GM23338 (cell line): ENCODE results near the gene HNRNPA2B1. TPM values are rescaled to one million over a fixed set of nuclear protein-coding genes. Genes with fewer than 3 reads are reported as not detected.

Experiments used
- ATAC-seq: fragments of 200-7000 bp; cut with Tn5 transposase; 3 replicates; pipeline ENCODE4 v1.9.1; 2020
- DNase-seq: peaks from one replicate; pipeline ENCODE4 v3.0.0-alpha.2; 2015; ENCODE audit warnings: low spot score
- H2AFZ ChIP-seq: fragments of 200-600 bp; sonication (generic); 2 replicates; pipeline ENCODE4 v1.8.0; 2016; ENCODE audit warnings: antibody characterized with exemption, mild to moderate bottlenecking, moderate library complexity
- H3F3A ChIP-seq: fragments of 200-600 bp; sonication (generic); replicated peaks from 2 replicates; pipeline ENCODE4 v1.8.0; 2017; ENCODE audit warnings: antibody characterized with exemption, mixed run types, low read depth
- H3K27ac ChIP-seq: fragments of 200-600 bp; sonication (generic); 2 replicates; pipeline ENCODE4 v1.6.1; 2016; ENCODE audit warnings: low read depth
- H3K27me3 ChIP-seq: fragments of 200-600 bp; sonication (generic); 2 replicates; pipeline ENCODE4 v1.8.0; 2016; ENCODE audit warnings: mild to moderate bottlenecking, mixed run types, moderate library complexity; ENCODE audit not compliant: insufficient read depth
- H3K36me3 ChIP-seq: fragments of 200-600 bp; sonication (generic); 2 replicates; pipeline ENCODE4 v1.8.0; 2016; ENCODE audit warnings: mild to moderate bottlenecking; ENCODE audit not compliant: insufficient read depth
- H3K4me1 ChIP-seq: fragments of 200-600 bp; sonication (generic); 2 replicates; pipeline ENCODE4 v1.8.0; 2016; ENCODE audit warnings: mild to moderate bottlenecking, moderate library complexity; ENCODE audit not compliant: insufficient read depth
- H3K4me2 ChIP-seq: fragments of 200-600 bp; sonication (generic); 2 replicates; pipeline ENCODE4 v1.7.1; 2017; ENCODE audit warnings: mixed run types
- H3K4me3 ChIP-seq: fragments of 200-600 bp; sonication (generic); 2 replicates; pipeline ENCODE4 v1.6.1; 2016; ENCODE audit warnings: mixed run types
- H3K79me2 ChIP-seq: fragments of 200-600 bp; sonication (generic); replicated peaks from 2 replicates; pipeline ENCODE4 v1.8.0; 2017; ENCODE audit warnings: mild to moderate bottlenecking; ENCODE audit not compliant: insufficient read depth
- H3K9me2 ChIP-seq: fragments of 200-600 bp; sonication (generic); 2 replicates; pipeline ENCODE4 v1.8.0; 2017; ENCODE audit not compliant: insufficient read depth
- H4K20me1 ChIP-seq: fragments of 200-600 bp; sonication (generic); replicated peaks from 2 replicates; pipeline ENCODE4 v1.8.0; 2017; ENCODE audit warnings: mild to moderate bottlenecking; ENCODE audit not compliant: insufficient read depth
- H3K27ac Mint-ChIP-seq: 2 replicates; pipeline ENCODE4 v1.8.0; 2020; ENCODE audit warnings: inconsistent platforms, mild to moderate bottlenecking, moderate library complexity, mixed read lengths
- H3K27me3 Mint-ChIP-seq: 3 replicates; pipeline ENCODE4 v1.8.0; 2022; ENCODE audit warnings: low read depth, mild to moderate bottlenecking, moderate library complexity, mixed read lengths, inconsistent platforms; ENCODE audit not compliant: insufficient read depth, poor library complexity
- H3K36me3 Mint-ChIP-seq: 3 replicates; pipeline ENCODE4 v1.8.0; 2021; ENCODE audit warnings: low read depth, mild to moderate bottlenecking, inconsistent platforms, moderate library complexity, mixed read lengths
- H3K4me1 Mint-ChIP-seq: 3 replicates; pipeline ENCODE4 v1.8.0; 2020; ENCODE audit warnings: mild to moderate bottlenecking, inconsistent platforms, mixed read lengths
- H3K4me3 Mint-ChIP-seq: 3 replicates; pipeline ENCODE4 v1.8.0; 2021; ENCODE audit warnings: moderate library complexity, mild to moderate bottlenecking, inconsistent platforms, mixed read lengths
- H3K9me3 Mint-ChIP-seq: 3 replicates; pipeline ENCODE4 v1.8.0; 2020; ENCODE audit warnings: moderate library complexity, mild to moderate bottlenecking, inconsistent platforms, mixed read lengths
- CREB1 ChIP-seq: fragments of 250-450 bp; sonication (Bioruptor Pico); IDR thresholded peaks from 2 replicates; pipeline ENCODE4 v1.5.0; 2020; ENCODE audit warnings: low read depth, mild to moderate bottlenecking, moderate library complexity
- EZH2 ChIP-seq: fragments of 200-600 bp; sonication (generic); IDR thresholded peaks from one replicate; pipeline ENCODE4 v1.8.0; 2017; ENCODE audit warnings: antibody characterized with exemption, mild to moderate bottlenecking, low read depth; ENCODE audit not compliant: unreplicated experiment
- EZH2phosphoT487 ChIP-seq: fragments of 200-600 bp; sonication (generic); IDR thresholded peaks from one replicate; pipeline ENCODE4 v1.8.1; 2018; ENCODE audit warnings: antibody characterized with exemption; ENCODE audit not compliant: unreplicated experiment
- JUNB ChIP-seq: IDR thresholded peaks from one replicate; pipeline ENCODE4 v1.6.1; 2016; ENCODE audit warnings: antibody characterized with exemption; ENCODE audit not compliant: unreplicated experiment
- NANOG ChIP-seq: IDR thresholded peaks from 2 replicates; pipeline ENCODE4 v1.6.1; 2016; ENCODE audit warnings: antibody characterized with exemption, borderline replicate concordance
- POLR2AphosphoS5 ChIP-seq: IDR thresholded peaks from 2 replicates; pipeline ENCODE4 v1.6.1; 2016; ENCODE audit warnings: antibody characterized with exemption, low read depth
- STAT1 ChIP-seq: IDR thresholded peaks from one replicate; pipeline ENCODE4 v1.6.1; 2016; ENCODE audit warnings: antibody characterized with exemption; ENCODE audit not compliant: unreplicated experiment
- ZNF114 ChIP-seq: fragments of 250-450 bp; sonication (Bioruptor Pico); IDR thresholded peaks from 2 replicates; pipeline ENCODE4 v1.5.0; 2020; ENCODE audit warnings: mild to moderate bottlenecking, moderate library complexity
- ZNF331 ChIP-seq: fragments of 250-450 bp; sonication (Bioruptor Pico); IDR thresholded peaks from 2 replicates; pipeline ENCODE4 v1.5.0; 2020; ENCODE audit warnings: low read depth, mild to moderate bottlenecking, moderate library complexity
- polyA plus RNA-seq: library from polyadenylated mRNA; unstranded; fragments of >200 nt; fragmentation: Nextera tagmentation; extraction: Ambion mirVana; gene quantifications from 2 replicates; pipeline ENCODE4 v1.2.1, GENCODE V29; 2016
- total RNA-seq: library from RNA; depleted of rRNA; stranded (reverse); fragments of >200 nt; shearing (Covaris generic); gene quantifications from 2 replicates; pipeline ENCODE4 v1.2.3, GENCODE V29; 2014
- TF ChIP-seq, protein P1 (sequence below): fragments of 250-450 bp; sonication (Bioruptor Pico); IDR thresholded peaks from 2 replicates; pipeline ENCODE4 v1.5.0; 2020; ENCODE audit warnings: mild to moderate bottlenecking, moderate library complexity
- TF ChIP-seq, protein P2 (sequence below): IDR thresholded peaks from 2 replicates; pipeline ENCODE4 v1.6.1; 2016; ENCODE audit warnings: antibody characterized with exemption
- TF ChIP-seq, protein P3 (sequence below), 2 experiments: fragments of 200-600 bp in 1 of 2; sonication (generic) in 1 of 2; conservative IDR thresholded peaks; 2 replicates each; pipeline versions ENCODE4 v1.5.1 to v1.6.1; 2016 to 2017; ENCODE audit warnings: antibody characterized with exemption in 2 of 2, low read depth in 2 of 2, mild to moderate bottlenecking in 2 of 2, moderate library complexity in 1 of 2
- TF ChIP-seq, protein P4 (sequence below): IDR thresholded peaks from one replicate; pipeline ENCODE4 v1.6.1; 2018; ENCODE audit warnings: antibody characterized with exemption; ENCODE audit not compliant: unreplicated experiment

HNRNPA2B1 gene
- total and polyA plus RNA-seq, 2 experiments from 2014 or later = 602 to 1,577 TPM

DNA sequence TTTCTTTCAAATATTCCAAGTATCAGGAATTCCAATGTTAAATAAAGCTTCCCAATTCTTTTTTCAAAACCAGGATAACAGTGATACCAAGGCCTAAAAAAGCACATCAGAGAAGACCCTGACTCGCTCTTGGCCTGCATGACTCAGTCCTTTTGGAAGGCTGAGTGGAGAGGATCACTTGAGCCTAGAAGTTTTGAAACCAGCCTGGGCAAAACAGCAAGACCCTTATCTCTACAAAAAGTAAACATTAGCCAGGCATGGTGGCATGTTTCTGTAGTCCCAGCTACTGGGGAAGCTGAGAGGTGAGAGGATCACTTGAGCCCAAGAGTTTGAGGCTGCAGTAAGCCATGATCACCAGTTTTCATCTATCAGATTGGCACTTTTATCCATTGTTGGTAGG lies 29.9 kb downstream of the HNRNPA2B1 start:
- TF ChIP-seq ZNF331 (CRISPR knock-in tag) = no peak
- TF ChIP-seq NANOG = no peak
- TF ChIP-seq POLR2AphosphoS5 = no peak
- TF ChIP-seq, protein P1, sequence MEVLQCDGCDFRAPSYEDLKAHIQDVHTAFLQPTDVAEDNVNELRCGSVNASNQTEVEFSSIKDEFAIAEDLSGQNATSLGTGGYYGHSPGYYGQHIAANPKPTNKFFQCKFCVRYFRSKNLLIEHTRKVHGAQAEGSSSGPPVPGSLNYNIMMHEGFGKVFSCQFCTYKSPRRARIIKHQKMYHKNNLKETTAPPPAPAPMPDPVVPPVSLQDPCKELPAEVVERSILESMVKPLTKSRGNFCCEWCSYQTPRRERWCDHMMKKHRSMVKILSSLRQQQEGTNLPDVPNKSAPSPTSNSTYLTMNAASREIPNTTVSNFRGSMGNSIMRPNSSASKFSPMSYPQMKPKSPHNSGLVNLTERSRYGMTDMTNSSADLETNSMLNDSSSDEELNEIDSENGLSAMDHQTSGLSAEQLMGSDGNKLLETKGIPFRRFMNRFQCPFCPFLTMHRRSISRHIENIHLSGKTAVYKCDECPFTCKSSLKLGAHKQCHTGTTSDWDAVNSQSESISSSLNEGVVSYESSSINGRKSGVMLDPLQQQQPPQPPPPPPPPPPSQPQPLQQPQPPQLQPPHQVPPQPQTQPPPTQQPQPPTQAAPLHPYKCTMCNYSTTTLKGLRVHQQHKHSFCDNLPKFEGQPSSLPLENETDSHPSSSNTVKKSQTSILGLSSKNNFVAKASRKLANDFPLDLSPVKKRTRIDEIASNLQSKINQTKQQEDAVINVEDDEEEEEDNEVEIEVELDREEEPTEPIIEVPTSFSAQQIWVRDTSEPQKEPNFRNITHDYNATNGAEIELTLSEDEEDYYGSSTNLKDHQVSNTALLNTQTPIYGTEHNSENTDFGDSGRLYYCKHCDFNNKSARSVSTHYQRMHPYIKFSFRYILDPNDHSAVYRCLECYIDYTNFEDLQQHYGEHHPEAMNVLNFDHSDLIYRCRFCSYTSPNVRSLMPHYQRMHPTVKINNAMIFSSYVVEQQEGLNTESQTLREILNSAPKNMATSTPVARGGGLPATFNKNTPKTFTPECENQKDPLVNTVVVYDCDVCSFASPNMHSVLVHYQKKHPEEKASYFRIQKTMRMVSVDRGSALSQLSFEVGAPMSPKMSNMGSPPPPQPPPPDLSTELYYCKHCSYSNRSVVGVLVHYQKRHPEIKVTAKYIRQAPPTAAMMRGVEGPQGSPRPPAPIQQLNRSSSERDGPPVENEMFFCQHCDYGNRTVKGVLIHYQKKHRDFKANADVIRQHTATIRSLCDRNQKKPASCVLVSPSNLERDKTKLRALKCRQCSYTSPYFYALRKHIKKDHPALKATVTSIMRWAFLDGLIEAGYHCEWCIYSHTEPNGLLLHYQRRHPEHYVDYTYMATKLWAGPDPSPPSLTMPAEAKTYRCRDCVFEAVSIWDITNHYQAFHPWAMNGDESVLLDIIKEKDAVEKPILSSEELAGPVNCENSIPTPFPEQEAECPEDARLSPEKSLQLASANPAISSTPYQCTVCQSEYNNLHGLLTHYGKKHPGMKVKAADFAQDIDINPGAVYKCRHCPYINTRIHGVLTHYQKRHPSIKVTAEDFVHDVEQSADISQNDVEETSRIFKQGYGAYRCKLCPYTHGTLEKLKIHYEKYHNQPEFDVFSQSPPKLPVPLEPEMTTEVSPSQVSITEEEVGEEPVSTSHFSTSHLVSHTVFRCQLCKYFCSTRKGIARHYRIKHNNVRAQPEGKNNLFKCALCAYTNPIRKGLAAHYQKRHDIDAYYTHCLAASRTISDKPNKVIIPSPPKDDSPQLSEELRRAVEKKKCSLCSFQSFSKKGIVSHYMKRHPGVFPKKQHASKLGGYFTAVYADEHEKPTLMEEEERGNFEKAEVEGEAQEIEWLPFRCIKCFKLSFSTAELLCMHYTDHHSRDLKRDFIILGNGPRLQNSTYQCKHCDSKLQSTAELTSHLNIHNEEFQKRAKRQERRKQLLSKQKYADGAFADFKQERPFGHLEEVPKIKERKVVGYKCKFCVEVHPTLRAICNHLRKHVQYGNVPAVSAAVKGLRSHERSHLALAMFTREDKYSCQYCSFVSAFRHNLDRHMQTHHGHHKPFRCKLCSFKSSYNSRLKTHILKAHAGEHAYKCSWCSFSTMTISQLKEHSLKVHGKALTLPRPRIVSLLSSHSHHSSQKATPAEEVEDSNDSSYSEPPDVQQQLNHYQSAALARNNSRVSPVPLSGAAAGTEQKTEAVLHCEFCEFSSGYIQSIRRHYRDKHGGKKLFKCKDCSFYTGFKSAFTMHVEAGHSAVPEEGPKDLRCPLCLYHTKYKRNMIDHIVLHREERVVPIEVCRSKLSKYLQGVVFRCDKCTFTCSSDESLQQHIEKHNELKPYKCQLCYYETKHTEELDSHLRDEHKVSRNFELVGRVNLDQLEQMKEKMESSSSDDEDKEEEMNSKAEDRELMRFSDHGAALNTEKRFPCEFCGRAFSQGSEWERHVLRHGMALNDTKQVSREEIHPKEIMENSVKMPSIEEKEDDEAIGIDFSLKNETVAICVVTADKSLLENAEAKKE = no peak
- no peak for TF ChIP-seq JUNB
- TF ChIP-seq, protein P2, sequence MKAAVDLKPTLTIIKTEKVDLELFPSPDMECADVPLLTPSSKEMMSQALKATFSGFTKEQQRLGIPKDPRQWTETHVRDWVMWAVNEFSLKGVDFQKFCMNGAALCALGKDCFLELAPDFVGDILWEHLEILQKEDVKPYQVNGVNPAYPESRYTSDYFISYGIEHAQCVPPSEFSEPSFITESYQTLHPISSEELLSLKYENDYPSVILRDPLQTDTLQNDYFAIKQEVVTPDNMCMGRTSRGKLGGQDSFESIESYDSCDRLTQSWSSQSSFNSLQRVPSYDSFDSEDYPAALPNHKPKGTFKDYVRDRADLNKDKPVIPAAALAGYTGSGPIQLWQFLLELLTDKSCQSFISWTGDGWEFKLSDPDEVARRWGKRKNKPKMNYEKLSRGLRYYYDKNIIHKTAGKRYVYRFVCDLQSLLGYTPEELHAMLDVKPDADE = no peak
- no peak for TF ChIP-seq CREB1 (CRISPR knock-in tag)
- TF ChIP-seq ZNF114 = no peak
- TF ChIP-seq STAT1 = no peak
- TF ChIP-seq, protein P3, sequence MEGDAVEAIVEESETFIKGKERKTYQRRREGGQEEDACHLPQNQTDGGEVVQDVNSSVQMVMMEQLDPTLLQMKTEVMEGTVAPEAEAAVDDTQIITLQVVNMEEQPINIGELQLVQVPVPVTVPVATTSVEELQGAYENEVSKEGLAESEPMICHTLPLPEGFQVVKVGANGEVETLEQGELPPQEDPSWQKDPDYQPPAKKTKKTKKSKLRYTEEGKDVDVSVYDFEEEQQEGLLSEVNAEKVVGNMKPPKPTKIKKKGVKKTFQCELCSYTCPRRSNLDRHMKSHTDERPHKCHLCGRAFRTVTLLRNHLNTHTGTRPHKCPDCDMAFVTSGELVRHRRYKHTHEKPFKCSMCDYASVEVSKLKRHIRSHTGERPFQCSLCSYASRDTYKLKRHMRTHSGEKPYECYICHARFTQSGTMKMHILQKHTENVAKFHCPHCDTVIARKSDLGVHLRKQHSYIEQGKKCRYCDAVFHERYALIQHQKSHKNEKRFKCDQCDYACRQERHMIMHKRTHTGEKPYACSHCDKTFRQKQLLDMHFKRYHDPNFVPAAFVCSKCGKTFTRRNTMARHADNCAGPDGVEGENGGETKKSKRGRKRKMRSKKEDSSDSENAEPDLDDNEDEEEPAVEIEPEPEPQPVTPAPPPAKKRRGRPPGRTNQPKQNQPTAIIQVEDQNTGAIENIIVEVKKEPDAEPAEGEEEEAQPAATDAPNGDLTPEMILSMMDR (conservative IDR thresholded peaks at IDR 0.05; ENCODE audit: low read depth in 2 of 2) = no peak
- no peak for TF ChIP-seq EZH2
- TF ChIP-seq, protein P4, sequence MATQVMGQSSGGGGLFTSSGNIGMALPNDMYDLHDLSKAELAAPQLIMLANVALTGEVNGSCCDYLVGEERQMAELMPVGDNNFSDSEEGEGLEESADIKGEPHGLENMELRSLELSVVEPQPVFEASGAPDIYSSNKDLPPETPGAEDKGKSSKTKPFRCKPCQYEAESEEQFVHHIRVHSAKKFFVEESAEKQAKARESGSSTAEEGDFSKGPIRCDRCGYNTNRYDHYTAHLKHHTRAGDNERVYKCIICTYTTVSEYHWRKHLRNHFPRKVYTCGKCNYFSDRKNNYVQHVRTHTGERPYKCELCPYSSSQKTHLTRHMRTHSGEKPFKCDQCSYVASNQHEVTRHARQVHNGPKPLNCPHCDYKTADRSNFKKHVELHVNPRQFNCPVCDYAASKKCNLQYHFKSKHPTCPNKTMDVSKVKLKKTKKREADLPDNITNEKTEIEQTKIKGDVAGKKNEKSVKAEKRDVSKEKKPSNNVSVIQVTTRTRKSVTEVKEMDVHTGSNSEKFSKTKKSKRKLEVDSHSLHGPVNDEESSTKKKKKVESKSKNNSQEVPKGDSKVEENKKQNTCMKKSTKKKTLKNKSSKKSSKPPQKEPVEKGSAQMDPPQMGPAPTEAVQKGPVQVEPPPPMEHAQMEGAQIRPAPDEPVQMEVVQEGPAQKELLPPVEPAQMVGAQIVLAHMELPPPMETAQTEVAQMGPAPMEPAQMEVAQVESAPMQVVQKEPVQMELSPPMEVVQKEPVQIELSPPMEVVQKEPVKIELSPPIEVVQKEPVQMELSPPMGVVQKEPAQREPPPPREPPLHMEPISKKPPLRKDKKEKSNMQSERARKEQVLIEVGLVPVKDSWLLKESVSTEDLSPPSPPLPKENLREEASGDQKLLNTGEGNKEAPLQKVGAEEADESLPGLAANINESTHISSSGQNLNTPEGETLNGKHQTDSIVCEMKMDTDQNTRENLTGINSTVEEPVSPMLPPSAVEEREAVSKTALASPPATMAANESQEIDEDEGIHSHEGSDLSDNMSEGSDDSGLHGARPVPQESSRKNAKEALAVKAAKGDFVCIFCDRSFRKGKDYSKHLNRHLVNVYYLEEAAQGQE = no peak
- TF ChIP-seq EZH2phosphoT487 = no peak
- H3K4me1 ChIP-seq = peaks cover 34% of the 10 kb centered on the region
- Mint-ChIP-seq H3K27ac (no peak overlapping the region), H3K36me3 (peaks cover 70% of the 10 kb centered on the region), H3K27me3 (peaks cover 5% of the 10 kb centered on the region), H3K4me1 (peaks cover 43% of the 10 kb centered on the region), H3K4me3 (no peak overlapping the region), H3K9me3 (peaks cover 26% of the 10 kb centered on the region)
- peaks cover 100% of the 10 kb centered on the region for H3K79me2 ChIP-seq
- H3K4me2 ChIP-seq = no peak overlapping the region
- peaks cover 47% of the 10 kb centered on the region for H4K20me1 ChIP-seq
- DNase-seq (no peak), ATAC-seq (no peak)
- no peak overlapping the region for H3K4me3 ChIP-seq
- H3K27me3 ChIP-seq = no peaks in the 10 kb centered on the region
- H3K9me2 ChIP-seq = no peaks in the 10 kb centered on the region
- peaks cover 14% of the 10 kb centered on the region for H3K36me3 ChIP-seq
- H3K27ac ChIP-seq = no peak overlapping the region
- no peak overlapping the region for H2AFZ ChIP-seq
- no peaks in the 10 kb centered on the region for H3F3A ChIP-seq
